Left ventricle myocardium inferior (tissue), 1 donor: ENCODE data around the gene KIAA1217. TPM values are rescaled to one million over a fixed set of nuclear protein-coding genes. Genes with fewer than 3 reads are reported as not detected.
A peak's percentile ranks its signal among the peaks of the same experiment; 100 is the strongest.

Experiments used
- DNase-seq: peaks from one replicate; pipeline ENCODE4 v3.0.0-alpha.2; 2020
- H3K27ac ChIP-seq: fragments of 200-600 bp; replicated peaks from 2 replicates; pipeline ENCODE4 v1.8.0; 2021
- H3K27me3 ChIP-seq: fragments of 200-600 bp; 2 replicates; pipeline ENCODE4 v1.8.0; 2021; ENCODE audit warnings: low read depth
- H3K36me3 ChIP-seq: fragments of 200-600 bp; 2 replicates; pipeline ENCODE4 v1.8.0; 2021
- H3K4me1 ChIP-seq: fragments of 200-600 bp; 2 replicates; pipeline ENCODE4 v1.8.0; 2021
- H3K4me3 ChIP-seq: fragments of 200-600 bp; 2 replicates; pipeline ENCODE4 v1.8.0; 2021; ENCODE audit warnings: mild to moderate bottlenecking, moderate library complexity
- H3K9me3 ChIP-seq: fragments of 200-600 bp; replicated peaks from 2 replicates; pipeline ENCODE4 v1.8.0; 2021
- intact Hi-C: fragments of 100-400 bp; cut with micrococcal nuclease; formaldehyde crosslinking; loops from one replicate; pipeline ENCODE4 v1.11.0; 2022
- total RNA-seq: library from RNA; stranded (reverse); fragmentation: NEBNext Ultra II Directional; extraction: Animal tissue kit (Norgen Biotek cat#: 25700); gene quantifications from one replicate; pipeline ENCODE4 v1.2.1, GENCODE V29; 2021
- TF ChIP-seq, protein P1 (sequence below): fragments of 200-600 bp; IDR thresholded peaks from 2 replicates; pipeline ENCODE4 v1.8.0; 2021; ENCODE audit warnings: antibody characterized with exemption, mild to moderate bottlenecking, borderline replicate concordance
- donor health status: DM: no; HTN: yes; CAD: no; lungs with severe emphysema.

The KIAA1217 gene
- total RNA-seq, 1 donor from 2014 or later, result 30.2 TPM

DNA sequence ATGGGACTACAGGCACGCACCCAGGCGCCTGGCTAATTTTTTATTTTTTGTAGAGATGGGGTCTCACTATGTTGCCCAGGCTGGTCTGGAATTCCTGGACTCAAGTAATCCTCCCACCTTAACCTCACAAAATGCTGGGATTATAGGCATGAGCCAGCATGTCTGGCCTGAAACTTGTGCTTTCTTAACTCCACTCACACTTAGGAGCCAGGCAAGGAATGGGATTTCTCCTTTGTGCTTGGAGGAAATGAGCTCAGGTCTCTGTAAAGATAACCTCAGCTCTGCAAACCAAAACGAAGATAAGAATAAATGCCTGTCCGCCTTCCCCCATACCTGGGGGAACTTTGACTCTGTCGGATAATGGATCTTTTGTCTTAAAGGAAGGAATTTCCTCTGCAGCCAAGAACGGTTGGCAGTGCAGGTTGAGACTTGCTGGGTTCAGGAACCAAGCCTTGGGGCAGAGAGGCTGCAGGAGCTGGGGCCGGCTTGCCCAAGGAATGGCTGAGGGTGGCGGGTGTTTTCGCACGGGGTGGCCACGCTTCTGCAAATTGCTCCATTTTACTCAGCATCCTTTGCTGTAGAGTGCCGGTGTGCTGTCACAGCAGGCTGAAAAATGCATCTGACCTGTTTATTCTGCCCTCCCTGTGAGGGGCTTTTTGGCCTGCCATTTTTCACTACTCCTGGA lies 174.2 kb downstream of the KIAA1217 start:
- H3K36me3 ChIP-seq, result peaks cover 23% of the 10 kb centered on the region
- H3K4me3 ChIP-seq, result no peak overlapping the region
- no peak for DNase-seq
- H3K27me3 ChIP-seq, result no peaks in the 10 kb centered on the region
- peak overlapping the region; percentile 75 for H3K27ac ChIP-seq
- intact Hi-C loops, result no loop called here
- no peaks in the 10 kb centered on the region for H3K9me3 ChIP-seq
- peaks cover 47% of the 10 kb centered on the region for H3K4me1 ChIP-seq
- TF ChIP-seq, protein P1, sequence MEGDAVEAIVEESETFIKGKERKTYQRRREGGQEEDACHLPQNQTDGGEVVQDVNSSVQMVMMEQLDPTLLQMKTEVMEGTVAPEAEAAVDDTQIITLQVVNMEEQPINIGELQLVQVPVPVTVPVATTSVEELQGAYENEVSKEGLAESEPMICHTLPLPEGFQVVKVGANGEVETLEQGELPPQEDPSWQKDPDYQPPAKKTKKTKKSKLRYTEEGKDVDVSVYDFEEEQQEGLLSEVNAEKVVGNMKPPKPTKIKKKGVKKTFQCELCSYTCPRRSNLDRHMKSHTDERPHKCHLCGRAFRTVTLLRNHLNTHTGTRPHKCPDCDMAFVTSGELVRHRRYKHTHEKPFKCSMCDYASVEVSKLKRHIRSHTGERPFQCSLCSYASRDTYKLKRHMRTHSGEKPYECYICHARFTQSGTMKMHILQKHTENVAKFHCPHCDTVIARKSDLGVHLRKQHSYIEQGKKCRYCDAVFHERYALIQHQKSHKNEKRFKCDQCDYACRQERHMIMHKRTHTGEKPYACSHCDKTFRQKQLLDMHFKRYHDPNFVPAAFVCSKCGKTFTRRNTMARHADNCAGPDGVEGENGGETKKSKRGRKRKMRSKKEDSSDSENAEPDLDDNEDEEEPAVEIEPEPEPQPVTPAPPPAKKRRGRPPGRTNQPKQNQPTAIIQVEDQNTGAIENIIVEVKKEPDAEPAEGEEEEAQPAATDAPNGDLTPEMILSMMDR, result no peak

- DNase-seq, result peak; percentile 86
- Histone ChIP-seq H3K27me3 (no peaks in the 10 kb centered on the region), H3K36me3 (peaks cover 23% of the 10 kb centered on the region), H3K27ac (peak overlapping the region; percentile 75), H3K4me3 (no peak overlapping the region), H3K9me3 (no peaks in the 10 kb centered on the region), H3K4me1 (peaks cover 47% of the 10 kb centered on the region)
- intact Hi-C loops, result no loop called here
- TF ChIP-seq, protein P1, result peak; percentile 65
Measured at GRCh38 chr10:24383681-24384106, 174.8 kb downstream of the KIAA1217 start.

DNA sequence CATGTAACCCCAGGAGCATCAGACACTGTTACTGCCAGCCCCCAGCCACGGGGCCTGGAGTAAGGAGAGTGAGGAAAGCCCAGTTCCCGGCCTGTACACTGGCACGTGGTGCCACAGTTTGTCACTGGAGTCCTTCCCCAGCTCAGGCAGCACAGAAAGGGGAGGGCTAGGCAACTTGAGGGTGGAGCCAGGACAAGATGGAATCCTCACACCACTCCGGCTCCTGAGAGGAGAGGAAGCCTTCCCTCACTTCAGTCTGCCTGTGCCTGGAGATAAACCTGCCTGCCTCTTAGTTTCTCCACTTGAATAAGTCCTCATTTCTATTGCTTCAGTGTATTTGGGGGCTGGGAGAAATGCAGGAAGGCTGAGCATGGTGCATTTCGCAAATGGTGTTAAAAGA lies 176.0 kb downstream of the KIAA1217 start:
- Histone ChIP-seq H3K27me3 (no peaks in the 10 kb centered on the region), H3K4me1 (peaks cover 47% of the 10 kb centered on the region), H3K36me3 (peaks cover 27% of the 10 kb centered on the region), H3K9me3 (no peaks in the 10 kb centered on the region), H3K27ac (peak overlapping the region; percentile 75), H3K4me3 (no peak overlapping the region)
- DNase-seq, result no peak
- TF ChIP-seq, protein P1, result no peak
- intact Hi-C loops, result no loop called here

GRCh38 chr10:24385776-24386175 lies 176.8 kb downstream of the KIAA1217 start:
- peaks cover 27% of the 10 kb centered on the region for H3K36me3 ChIP-seq
- H3K9me3 ChIP-seq, result no peaks in the 10 kb centered on the region
- DNase-seq, result no peak
- intact Hi-C loops, result no loop called here
- peaks cover 47% of the 10 kb centered on the region for H3K4me1 ChIP-seq
- no peaks in the 10 kb centered on the region for H3K27me3 ChIP-seq
- no peak overlapping the region for H3K4me3 ChIP-seq
- H3K27ac ChIP-seq, result peak overlapping the region; percentile 75
- TF ChIP-seq, protein P1, result no peak

GRCh38 chr10:24390146-24390700 lies 181.3 kb downstream of the KIAA1217 start:
- H3K4me1 ChIP-seq, result peaks cover 14% of the 10 kb centered on the region
- no peaks in the 10 kb centered on the region for H3K9me3 ChIP-seq
- H3K27ac ChIP-seq, result no peak overlapping the region
- H3K36me3 ChIP-seq, result peaks cover 4% of the 10 kb centered on the region
- H3K4me3 ChIP-seq, result no peak overlapping the region
- H3K27me3 ChIP-seq, result no peaks in the 10 kb centered on the region
- no peak for DNase-seq
- intact Hi-C loops, result no loop called here
- TF ChIP-seq, protein P1, result no peak
